OCI-LY7 (cell line): ENCODE data around the gene TMEM9B. TPM values are rescaled to one million over a fixed set of nuclear protein-coding genes. Genes with fewer than 3 reads are reported as not detected.
"Not testable (repeated sequence)": the region's sequence is repeated elsewhere in the genome, so short reads cannot be mapped to it uniquely, and the experiment has no call there.

Experiments used
- BruUV-seq: library from RNA; stranded (reverse); fragments of 400-500 nt; replicated peaks from 2 replicates; lab custom pipeline; 2021; lab: Mats Ljungman, UMichigan
- CTCF ChIA-PET: fragments of 300-600 bp; sonication (Branson Sonifier 250); formaldehyde crosslinking; loops from one replicate; lab custom pipeline; 2022; ENCODE audit warnings: antibody characterized with exemption; ENCODE audit not compliant: unreplicated experiment; lab: Charles Lee
- POLR2A ChIA-PET: fragments of 300-600 bp; sonication (Branson Sonifier 250); formaldehyde crosslinking; loops from one replicate; lab custom pipeline; 2022; ENCODE audit warnings: antibody characterized with exemption; lab: Charles Lee
- DNase-seq: peaks from one replicate; pipeline ENCODE4 v3.0.0-alpha.2; 2015; ENCODE audit warnings: low spot score
- H2AFZ ChIP-seq: fragments of 200-600 bp; sonication (generic), shearing (Covaris generic); 2 replicates; pipeline ENCODE4 v1.6.1; 2014; ENCODE audit warnings: mild to moderate bottlenecking, antibody characterized with exemption, low read length, moderate library complexity
- H3K27ac ChIP-seq: fragments of 200-600 bp; sonication (generic); 2 replicates; pipeline ENCODE4 v1.5.1; 2014; ENCODE audit warnings: mixed run types, low read depth, mild to moderate bottlenecking, moderate library complexity, low read length, inconsistent platforms; ENCODE audit not compliant: poor library complexity, severe bottlenecking
- H3K36me3 ChIP-seq: fragments of 200-600 bp; sonication (generic); 2 replicates; pipeline ENCODE4 v1.6.1; 2014; ENCODE audit warnings: mild to moderate bottlenecking, antibody characterized with exemption, low read length, moderate library complexity, mixed read lengths; ENCODE audit not compliant: insufficient read depth
- H3K4me1 ChIP-seq: fragments of 200-600 bp; sonication (generic); 2 replicates; pipeline ENCODE4 v1.5.1; 2014; ENCODE audit warnings: mild to moderate bottlenecking, low read length; ENCODE audit not compliant: insufficient read depth, poor library complexity, severe bottlenecking
- H3K4me2 ChIP-seq: fragments of 200-600 bp; sonication (generic); 2 replicates; pipeline ENCODE4 v1.6.1; 2014; ENCODE audit warnings: mild to moderate bottlenecking, low read length
- H3K4me3 ChIP-seq: fragments of 200-600 bp; sonication (generic); 2 replicates; pipeline ENCODE4 v1.5.1; 2014; ENCODE audit warnings: mild to moderate bottlenecking, low read depth, low read length; ENCODE audit not compliant: poor library complexity, severe bottlenecking
- H3K79me2 ChIP-seq: fragments of 200-600 bp; sonication (generic); 2 replicates; pipeline ENCODE4 v1.6.1; 2016; ENCODE audit warnings: low read depth, mild to moderate bottlenecking, low read length, moderate library complexity, mixed read lengths; ENCODE audit not compliant: insufficient read depth
- H3K9me2 ChIP-seq: fragments of 200-600 bp; sonication (generic); 2 replicates; pipeline ENCODE4 v1.6.1; 2016; ENCODE audit warnings: mild to moderate bottlenecking, low read length, mixed read lengths; ENCODE audit not compliant: insufficient read depth
- H3K9me3 ChIP-seq: fragments of 200-600 bp; sonication (generic); 2 replicates; pipeline ENCODE4 v1.6.1; 2014; ENCODE audit warnings: mild to moderate bottlenecking, mixed run types, low read length, mixed read lengths
- H4K20me1 ChIP-seq: fragments of 200-600 bp; sonication (generic); 2 replicates; pipeline ENCODE4 v1.6.1; 2014; ENCODE audit warnings: mild to moderate bottlenecking, antibody characterized with exemption, low read length, moderate library complexity, mixed read lengths; ENCODE audit not compliant: insufficient read depth
- CTCF ChIP-seq: fragments of 200-600 bp; sonication (generic); conservative IDR thresholded peaks from 2 replicates; pipeline ENCODE4 v1.5.1; 2014; ENCODE audit warnings: mild to moderate bottlenecking, antibody characterized with exemption, low read length, moderate library complexity, mixed read lengths
- EZH2phosphoT487 ChIP-seq: fragments of 200-600 bp; sonication (generic); IDR thresholded peaks from 2 replicates; pipeline ENCODE4 v1.6.1; 2018; ENCODE audit warnings: low read depth, borderline replicate concordance, mild to moderate bottlenecking, mixed run types, antibody characterized with exemption, low read length, moderate library complexity, mixed read lengths
- intact Hi-C: fragments of 100-400 bp; cut with micrococcal nuclease; formaldehyde crosslinking; loops from one replicate; pipeline ENCODE4 v1.10.0; 2022; ENCODE audit not compliant: unreplicated experiment
- total RNA-seq, 2 experiments: library from RNA; depleted of rRNA in 1 of 2; stranded (reverse); fragments of >200 nt in 1 of 2; shearing (Covaris generic) in 1 of 2; gene quantifications; 2 replicates each; pipeline ENCODE4 v1.2.3, GENCODE V29; 2014 to 2022

TMEM9B gene
- total RNA-seq, 2 experiments from 2014 or later: 13.0 to 13.4 TPM

GRCh38 chr11:8987446-8987845 is 23.2 kb upstream of the TMEM9B start:
- TF ChIP-seq CTCF (no peak), EZH2phosphoT487 (no peak)
- H4K20me1 ChIP-seq: no peaks in the 10 kb centered on the region
- H3K4me3 ChIP-seq: no peak overlapping the region
- intact Hi-C loops: no loop called here
- H3K9me3 ChIP-seq: no peaks in the 10 kb centered on the region
- H3K36me3 ChIP-seq: no peaks in the 10 kb centered on the region
- H3K79me2 ChIP-seq: no peaks in the 10 kb centered on the region
- H2AFZ ChIP-seq: no peak overlapping the region
- ChIA-PET POLR2A (no interaction called here), CTCF (no interaction called here)
- no peak overlapping the region for H3K27ac ChIP-seq
- no peaks in the 10 kb centered on the region for H3K9me2 ChIP-seq
- H3K4me2 ChIP-seq: no peak overlapping the region
- no peak for DNase-seq
- no TSS peak for BruUV-seq
- H3K4me1 ChIP-seq: no peaks in the 10 kb centered on the region

GRCh38 chr11:8986772-8987171 is 22.5 kb upstream of the TMEM9B start:
- H3K4me2 ChIP-seq, POLR2A ChIA-PET, H2AFZ ChIP-seq, DNase-seq, intact Hi-C loops, H3K9me2 ChIP-seq, H3K27ac ChIP-seq, H3K4me3 ChIP-seq, H3K79me2 ChIP-seq, H4K20me1 ChIP-seq, H3K36me3 ChIP-seq, BruUV-seq, CTCF ChIA-PET, H3K9me3 ChIP-seq, H3K4me1 ChIP-seq: not testable (repeated sequence)

- BruUV-seq: no TSS peak
- Histone ChIP-seq H3K4me3 (no peak overlapping the region), H3K9me2 (no peaks in the 10 kb centered on the region), H3K4me1 (no peaks in the 10 kb centered on the region), H3K79me2 (no peaks in the 10 kb centered on the region), H3K27ac (no peak overlapping the region), H3K36me3 (no peaks in the 10 kb centered on the region), H3K9me3 (no peaks in the 10 kb centered on the region), H3K4me2 (no peak overlapping the region), H4K20me1 (no peaks in the 10 kb centered on the region), H2AFZ (no peak overlapping the region)
- TF ChIP-seq EZH2phosphoT487 (no peak), CTCF (no peak)
- CTCF ChIA-PET: no interaction called here
- no peak for DNase-seq
- intact Hi-C loops: no loop called here
- POLR2A ChIA-PET: interaction anchor here (0.6 kb wide), 2 partner anchors 474 to 1473 kb away, joined by 3 to 7 read pairs; no protein-coding TSS in a partner anchor
These were observed 21.2 kb upstream of the TMEM9B start for GRCh38 chr11:8985462-8985861.
